ENCODE measurements around the gene ADPRH.

Gene ADPRH

GRCh38 chr3:119575507-119575906 is 3.8 kb upstream of the ADPRH start:
- Mint-ChIP-seq H3K4me1 (peaks cover 35% of the 10 kb centered on the region), H3K27ac (no peak overlapping the region), H3K36me3 (ENCODE audit: low read depth) (no peaks in the 10 kb centered on the region), H3K4me3 (no peak overlapping the region), H3K27me3 (ENCODE audit: low read depth, poor library complexity) (peaks cover 20% of the 10 kb centered on the region), H3K9me3 (no peaks in the 10 kb centered on the region)
- no peak for DNase-seq
- no peak for TF ChIP-seq CTCF (IDR thresholded peaks at IDR 0.05)

GRCh38 chr3:119580067-119580760 is 922 bp downstream of the ADPRH start:
- no peaks in the 10 kb centered on the region for H3K36me3 Mint-ChIP-seq (ENCODE audit: low read depth)
- peaks cover 20% of the 10 kb centered on the region for H3K27me3 Mint-ChIP-seq (ENCODE audit: low read depth, poor library complexity)
- peak overlapping the region; percentile 90 for H3K4me3 Mint-ChIP-seq
- H3K27ac Mint-ChIP-seq = peak overlapping the region; percentile 67
- H3K4me1 Mint-ChIP-seq = peaks cover 27% of the 10 kb centered on the region
- no peaks in the 10 kb centered on the region for H3K9me3 Mint-ChIP-seq
- DNase-seq = peak; percentile 16
- TF ChIP-seq CTCF (IDR thresholded peaks at IDR 0.05) = no peak

- H3K4me1 Mint-ChIP-seq = peaks cover 27% of the 10 kb centered on the region
- H3K27ac Mint-ChIP-seq = no peak overlapping the region
- no peaks in the 10 kb centered on the region for H3K36me3 Mint-ChIP-seq (ENCODE audit: low read depth)
- no peak for DNase-seq
- no peak for TF ChIP-seq CTCF (IDR thresholded peaks at IDR 0.05)
- no peaks in the 10 kb centered on the region for H3K9me3 Mint-ChIP-seq
- peaks cover 26% of the 10 kb centered on the region for H3K27me3 Mint-ChIP-seq (ENCODE audit: low read depth, poor library complexity)
- H3K4me3 Mint-ChIP-seq = no peak overlapping the region
Observed at GRCh38 chr3:119582178-119582577, 2.9 kb downstream of the ADPRH start.

- H3K27ac Mint-ChIP-seq = no peak overlapping the region
- no peaks in the 10 kb centered on the region for H3K36me3 Mint-ChIP-seq (ENCODE audit: low read depth)
- peaks cover 5% of the 10 kb centered on the region for H3K4me1 Mint-ChIP-seq
- no peak for TF ChIP-seq CTCF (IDR thresholded peaks at IDR 0.05)
- no peak overlapping the region for H3K4me3 Mint-ChIP-seq
- H3K27me3 Mint-ChIP-seq (ENCODE audit: low read depth, poor library complexity) = peaks cover 28% of the 10 kb centered on the region
- no peak for DNase-seq
- H3K9me3 Mint-ChIP-seq = peaks cover 7% of the 10 kb centered on the region
Observed at GRCh38 chr3:119585208-119585607, 5.9 kb downstream of the ADPRH start.

GRCh38 chr3:119585856-119586570 is 6.7 kb downstream of the ADPRH start:
- no peak overlapping the region for H3K4me3 Mint-ChIP-seq
- no peak for TF ChIP-seq CTCF (IDR thresholded peaks at IDR 0.05)
- H3K4me1 Mint-ChIP-seq = no peaks in the 10 kb centered on the region
- no peaks in the 10 kb centered on the region for H3K36me3 Mint-ChIP-seq (ENCODE audit: low read depth)
- H3K27me3 Mint-ChIP-seq (ENCODE audit: low read depth, poor library complexity) = peaks cover 26% of the 10 kb centered on the region
- H3K27ac Mint-ChIP-seq = no peak overlapping the region
- peaks cover 14% of the 10 kb centered on the region for H3K9me3 Mint-ChIP-seq
- DNase-seq = no peak

All from nephron progenitor cell (in vitro differentiated cells).